ENCODE data around the gene PIGR.

Gene PIGR

DNA sequence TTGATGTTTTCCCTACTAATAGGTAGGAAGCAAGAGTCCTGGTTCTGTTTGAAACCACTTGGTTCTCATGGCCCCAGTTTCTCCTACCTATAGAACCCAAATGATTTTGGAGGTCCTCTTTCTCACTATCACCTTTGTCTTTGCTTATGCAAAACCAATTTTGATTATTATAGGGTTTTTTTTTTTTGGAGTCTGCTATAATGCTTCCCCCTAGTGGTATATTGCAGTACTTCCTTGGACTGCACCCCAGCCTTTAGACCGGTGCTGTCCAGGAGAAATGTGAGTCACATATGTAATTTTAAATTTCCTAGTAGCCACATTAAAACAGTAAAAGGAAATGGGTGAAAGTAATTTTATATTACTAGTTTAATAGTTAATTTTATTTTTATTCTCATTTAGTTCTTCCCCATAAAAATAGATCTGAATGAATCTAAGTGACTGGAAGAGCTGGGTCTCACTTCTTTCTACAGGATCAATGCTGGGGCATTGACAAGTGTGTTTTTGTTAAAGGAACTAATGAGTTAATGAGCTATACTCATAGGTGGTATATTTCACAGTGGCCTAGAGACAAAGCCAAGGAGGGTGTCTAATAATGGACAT is 35.1 kb downstream of the PIGR start:
- DNase-seq (ENCODE audit: low read depth in 4 of 4, low spot score in 1 of 4): no peak

- DNase-seq (ENCODE audit: low read depth in 4 of 4, low spot score in 1 of 4): no peak
Observed at GRCh38 chr1:206909883-206910318, 36.4 kb downstream of the PIGR start.

DNA sequence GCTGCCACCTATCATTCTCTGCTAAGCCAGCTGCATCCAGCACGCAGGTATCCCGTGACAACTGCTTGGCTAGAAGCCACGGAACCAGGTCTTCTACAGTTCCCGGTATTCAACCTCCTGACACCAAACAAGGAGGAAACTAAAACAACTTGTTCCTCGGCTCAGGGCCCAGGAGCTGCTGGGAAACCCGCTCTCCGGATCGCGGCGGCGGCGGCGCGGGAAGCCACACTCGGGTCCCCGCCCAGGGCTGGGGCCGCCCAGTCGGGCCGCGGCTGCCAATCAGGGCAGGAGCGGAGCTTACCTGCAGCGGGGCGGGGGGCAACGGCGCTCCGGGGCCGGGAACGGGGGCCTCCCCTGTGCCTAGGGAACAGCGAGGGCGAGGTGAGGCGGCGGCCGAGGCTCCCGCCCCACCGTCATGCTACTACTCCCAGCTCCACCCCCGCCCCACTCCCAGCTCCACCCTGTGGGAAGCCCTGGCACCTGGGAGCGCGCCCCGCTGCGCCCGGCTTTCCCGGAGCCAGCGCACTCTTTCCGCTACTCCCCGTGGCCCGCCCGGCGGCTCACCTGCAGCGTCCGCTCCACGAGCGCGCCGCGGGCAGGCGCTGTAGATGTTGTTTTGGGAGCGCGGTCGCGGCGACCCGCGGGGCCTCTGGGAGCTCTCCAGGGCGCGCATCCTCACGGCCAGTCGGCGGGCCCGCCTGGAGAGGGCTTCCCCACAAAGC is 36.9 kb downstream of the PIGR start:
- DNase-seq (ENCODE audit: low read depth in 4 of 4, low spot score in 1 of 4): no peak

DNA sequence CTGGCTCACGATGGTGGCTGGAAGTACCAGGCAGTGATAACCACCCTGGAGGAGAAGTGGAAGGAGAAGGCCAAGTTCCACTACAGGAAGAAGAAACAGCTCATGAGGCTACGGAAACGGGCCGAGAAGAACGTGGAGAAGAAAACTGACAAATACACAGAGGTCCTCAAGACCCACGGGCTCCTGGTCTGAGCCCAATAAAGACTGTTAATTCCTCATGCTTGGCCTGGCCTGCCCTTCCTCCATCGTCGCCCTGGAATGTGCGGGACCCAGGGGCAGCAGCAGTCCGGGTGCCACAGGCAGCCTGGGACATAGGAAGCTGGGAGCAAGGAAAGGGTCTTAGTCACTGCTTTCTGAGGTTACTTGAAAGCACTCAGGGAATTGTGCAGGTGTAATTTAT is 38.2 kb downstream of the PIGR start:
- DNase-seq (ENCODE audit: low read depth in 4 of 4, low spot score in 1 of 4): no peak

- no peak for DNase-seq (ENCODE audit: low read depth in 4 of 4, low spot score in 1 of 4)
Observed at GRCh38 chr1:206907304-206907991, 38.8 kb downstream of the PIGR start.

GRCh38 chr1:206905295-206906164 is 40.7 kb downstream of the PIGR start:
- no peak for DNase-seq (ENCODE audit: low read depth in 4 of 4, low spot score in 1 of 4)

- no peak for DNase-seq (ENCODE audit: low read depth in 4 of 4, low spot score in 1 of 4)
Observed at GRCh38 chr1:206904423-206905142, 41.7 kb downstream of the PIGR start.

DNA sequence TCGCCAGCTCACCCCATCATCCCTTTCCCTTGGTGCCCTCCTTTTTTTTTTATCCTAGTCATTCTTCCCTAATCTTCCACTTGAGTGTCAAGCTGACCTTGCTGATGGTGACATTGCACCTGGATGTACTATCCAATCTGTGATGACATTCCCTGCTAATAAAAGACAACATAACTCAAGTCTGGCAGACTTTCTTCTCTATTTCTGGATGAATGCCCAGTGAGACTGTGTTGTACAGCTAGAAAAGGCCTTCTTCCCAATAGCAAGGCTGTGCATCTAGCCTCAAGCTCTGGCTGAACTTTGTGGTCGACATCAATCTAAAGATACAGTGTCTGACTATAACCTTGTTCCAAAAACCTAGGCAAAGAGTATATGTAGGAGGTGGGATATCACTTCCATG is 42.6 kb downstream of the PIGR start:
- DNase-seq (ENCODE audit: low read depth in 4 of 4, low spot score in 1 of 4): no peak

- DNase-seq (ENCODE audit: low read depth in 4 of 4, low spot score in 1 of 4): no peak
Observed at GRCh38 chr1:206902702-206903101, 43.6 kb downstream of the PIGR start.

GRCh38 chr1:206901944-206902343 is 44.3 kb downstream of the PIGR start:
- DNase-seq (ENCODE audit: low read depth in 4 of 4, low spot score in 1 of 4): no peak

DNA sequence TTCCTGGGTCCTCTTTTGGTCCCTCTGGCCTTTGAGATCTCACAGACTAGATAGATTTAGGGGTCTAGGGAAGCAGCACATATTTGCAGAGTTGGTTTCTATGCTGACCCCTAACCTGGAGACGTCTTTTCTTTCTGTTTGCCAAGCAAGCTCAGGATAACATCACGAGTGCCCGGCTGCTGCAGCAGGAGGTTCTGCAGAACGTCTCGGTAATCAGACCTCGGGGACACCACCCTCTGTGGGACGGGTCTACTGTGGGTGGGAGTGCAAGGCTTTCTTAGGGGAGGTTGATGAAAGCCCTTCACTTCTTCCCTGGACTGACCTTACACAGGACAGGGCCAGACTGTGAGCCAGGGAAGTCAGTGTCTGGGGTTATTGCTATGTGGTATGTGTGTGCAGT is 46.1 kb downstream of the PIGR start:
- no peak for DNase-seq (ENCODE audit: low read depth in 4 of 4, low spot score in 1 of 4)

DNA sequence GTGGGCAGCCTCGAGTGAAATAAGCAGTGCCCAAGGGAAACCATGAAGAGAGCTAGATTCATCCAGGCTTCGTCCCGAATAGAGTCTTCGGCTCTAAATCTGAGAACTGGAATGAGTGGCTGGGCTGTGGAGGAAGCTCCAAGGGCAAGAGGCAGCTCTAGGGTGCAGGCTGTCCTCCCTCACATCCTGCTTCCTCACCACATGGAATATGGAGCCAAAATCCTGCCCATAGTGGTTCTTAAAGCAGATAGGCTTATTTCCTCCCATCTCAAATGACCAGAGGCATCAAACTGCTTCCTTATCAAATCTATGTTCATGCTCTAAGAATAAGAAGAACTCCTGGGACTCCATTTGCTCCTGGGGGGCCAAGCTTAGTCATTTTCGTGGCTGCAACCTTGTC is 46.5 kb downstream of the PIGR start:
- no peak for DNase-seq (ENCODE audit: low read depth in 4 of 4, low spot score in 1 of 4)

DNA sequence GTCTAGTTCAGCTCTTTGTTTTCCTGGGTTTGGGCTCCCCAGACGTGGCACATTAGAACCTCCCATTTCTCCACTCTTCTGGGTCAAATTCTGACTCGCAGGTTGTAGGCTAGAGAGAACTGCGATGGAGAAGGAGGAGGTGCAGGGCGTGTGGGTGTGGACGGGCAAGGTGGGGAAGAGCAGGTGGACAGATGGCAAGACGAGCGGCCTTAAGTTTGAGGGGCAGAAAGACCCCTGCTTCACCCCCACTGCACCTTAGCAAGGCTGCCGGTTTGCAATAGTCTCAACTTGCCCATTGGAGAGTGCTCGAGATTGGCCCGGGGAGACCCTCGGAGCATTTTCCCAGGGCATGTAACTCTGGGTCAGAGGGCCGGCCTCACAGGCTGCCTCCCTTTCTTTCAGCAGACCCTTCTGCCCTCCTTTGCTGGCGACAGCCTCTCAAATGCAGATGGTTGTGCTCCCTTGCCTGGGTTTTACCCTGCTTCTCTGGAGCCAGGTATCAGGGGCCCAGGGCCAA is 47.3 kb downstream of the PIGR start:
- no peak for DNase-seq (ENCODE audit: low read depth in 4 of 4, low spot score in 1 of 4)

DNA sequence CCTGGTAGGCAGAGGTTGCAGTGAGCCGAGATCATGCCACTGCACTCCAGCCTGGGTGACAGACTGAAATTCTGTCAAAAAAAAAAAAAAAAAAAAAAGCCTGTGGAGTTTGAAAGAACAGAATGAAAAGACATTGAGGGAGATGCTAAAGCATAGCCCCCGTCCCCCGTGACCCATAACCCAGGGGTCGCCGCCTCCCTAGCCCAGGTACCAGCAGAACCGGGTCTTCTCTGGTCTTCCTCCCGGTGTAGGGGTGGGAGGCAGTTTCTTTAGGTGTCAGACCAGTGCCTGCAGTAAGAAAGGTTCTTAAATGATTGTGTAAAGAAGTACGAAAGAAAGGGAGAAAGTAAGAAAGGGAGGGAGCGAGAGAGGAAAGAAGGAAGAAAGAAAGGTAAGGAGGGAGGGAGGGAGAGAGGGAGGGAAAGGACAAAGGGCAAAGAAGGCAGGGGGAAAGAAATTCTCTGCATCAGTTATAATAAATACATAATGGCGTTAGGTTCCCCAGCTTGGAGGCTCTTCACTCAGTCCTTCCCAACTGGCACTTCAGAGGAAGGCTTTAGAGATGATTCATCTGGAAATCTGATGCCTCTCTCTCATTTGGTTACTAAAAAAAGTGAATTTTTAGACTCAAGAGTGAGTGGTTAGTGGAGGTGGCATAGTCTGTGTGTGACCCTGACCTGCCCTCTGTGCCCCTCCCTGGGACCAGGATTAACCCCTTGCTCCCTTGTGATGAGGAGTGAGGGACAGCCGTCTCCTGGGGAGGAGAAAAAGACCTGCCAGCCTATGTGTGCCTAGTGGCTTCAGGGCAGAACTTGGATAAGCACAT is 48.0 kb downstream of the PIGR start:
- no peak for DNase-seq (ENCODE audit: low read depth in 4 of 4, low spot score in 1 of 4)

GRCh38 chr1:206897175-206897574 is 49.1 kb downstream of the PIGR start, which contains the start of gene IL24:
Gene IL24 (plus strand): TSS chr1:206897443. CDS start chr1:206897833, 390 bp downstream.
- DNase-seq (ENCODE audit: low read depth in 4 of 4, low spot score in 1 of 4): peak in 1 of 4 experiments; percentile 76

DNA sequence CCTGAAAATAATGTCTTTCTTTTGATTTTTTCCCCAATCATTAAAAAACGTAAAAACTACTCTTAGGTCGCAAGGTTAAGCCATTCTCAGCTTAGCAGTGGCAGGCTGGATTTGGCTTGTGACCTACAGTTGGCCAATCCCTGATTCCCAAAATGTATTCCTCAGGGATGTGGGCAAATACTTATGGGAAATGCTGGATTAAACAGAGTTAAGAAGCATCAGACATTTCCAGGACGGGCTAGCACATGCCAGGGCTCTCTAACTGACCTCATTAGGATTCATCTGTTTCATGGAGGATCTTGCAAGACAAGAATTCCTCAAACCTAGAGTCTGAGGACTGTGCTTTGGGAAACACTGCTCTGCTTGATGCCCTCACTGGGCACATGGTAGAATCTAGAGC is 50.0 kb downstream of the PIGR start:
- no peak for DNase-seq (ENCODE audit: low read depth in 4 of 4, low spot score in 1 of 4)

GRCh38 chr1:206895837-206896242 is 50.4 kb downstream of the PIGR start:
- no peak for DNase-seq (ENCODE audit: low read depth in 4 of 4, low spot score in 1 of 4)

DNA sequence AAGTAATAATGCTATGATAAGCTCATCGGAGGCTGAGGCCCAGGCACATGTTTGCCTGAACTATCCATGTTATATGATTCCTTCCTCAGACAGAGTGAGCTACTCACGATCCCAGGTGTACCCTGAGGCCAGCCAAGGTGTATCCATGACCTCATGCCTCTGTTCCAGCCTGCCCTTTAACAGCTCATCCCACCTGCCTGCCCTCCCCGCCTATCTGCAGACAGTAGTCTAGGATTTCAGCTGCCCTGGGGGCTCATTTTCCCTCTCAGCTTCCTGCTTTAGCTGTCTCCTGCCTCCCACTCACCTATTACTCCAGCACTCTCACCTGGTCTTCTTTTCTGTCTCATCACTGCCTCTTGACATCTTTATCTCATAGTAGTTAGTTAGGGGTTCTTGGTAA is 50.9 kb downstream of the PIGR start:
- no peak for DNase-seq (ENCODE audit: low read depth in 4 of 4, low spot score in 1 of 4)

DNA sequence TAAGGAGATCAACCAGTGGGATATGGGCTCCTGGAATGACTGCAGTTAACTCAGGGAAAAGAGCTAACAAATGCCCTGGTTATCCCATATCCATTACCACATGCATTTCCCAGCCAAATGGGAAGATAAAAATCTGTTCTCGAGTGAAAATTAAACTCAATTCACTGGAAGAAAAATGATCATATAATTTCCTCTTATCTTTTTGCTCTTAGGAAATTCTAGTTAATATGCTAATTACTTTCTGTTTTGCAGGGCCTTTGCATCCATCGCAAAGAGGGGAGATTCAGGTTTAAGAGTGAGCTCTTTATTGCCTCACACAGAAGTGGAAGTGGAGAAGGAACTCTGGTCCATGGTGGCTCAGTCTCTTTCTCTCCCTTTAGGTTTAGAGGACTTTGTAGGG is 52.9 kb downstream of the PIGR start:
- no peak for DNase-seq (ENCODE audit: low read depth in 4 of 4, low spot score in 1 of 4)

Data from stimulated activated CD4-positive, alpha-beta T cell treated with anti-CD3 and anti-CD28 coated beads, Interleukin-1b, Interleukin-23, amount 100 ng/mL, for 24 hours (primary cell).